Endodermal cell (in vitro differentiated cells): ENCODE measurements around the gene KIAA0825. TPM values are rescaled to one million over a fixed set of nuclear protein-coding genes. Genes with fewer than 3 reads are reported as not detected.

Experiments used
- DNase-seq: peaks from one replicate; pipeline ENCODE4 v3.0.0-alpha.2; 2017
- H3K27ac ChIP-seq: 2 replicates; pipeline ENCODE4 v1.5.1; 2013; ENCODE audit warnings: mild to moderate bottlenecking, low read depth, low read length, moderate library complexity
- H3K27me3 ChIP-seq: 2 replicates; pipeline ENCODE4 v1.6.1; 2013; ENCODE audit warnings: mild to moderate bottlenecking, low read length, moderate library complexity; ENCODE audit not compliant: insufficient read depth, control insufficient read depth, poor library complexity, severe bottlenecking
- H3K36me3 ChIP-seq: 2 replicates; pipeline ENCODE4 v1.7.0; 2013; ENCODE audit warnings: mild to moderate bottlenecking, low read length, moderate library complexity; ENCODE audit not compliant: control insufficient read depth, insufficient read depth
- H3K4me1 ChIP-seq: one replicate; pipeline ENCODE4 v1.7.0; 2013; ENCODE audit warnings: low read length; ENCODE audit not compliant: control insufficient read depth, insufficient read depth
- H3K4me3 ChIP-seq: 2 replicates; pipeline ENCODE4 v1.5.1; 2013; ENCODE audit warnings: mild to moderate bottlenecking, low read length, moderate library complexity
- H3K9ac ChIP-seq: 2 replicates; pipeline ENCODE4 v1.6.1; 2013; ENCODE audit warnings: mild to moderate bottlenecking, low read length, moderate library complexity; ENCODE audit not compliant: poor library complexity, severe bottlenecking; ENCODE audit errors: extremely low read depth
- H3K9me3 ChIP-seq: 2 replicates; pipeline ENCODE4 v1.6.1; 2013; ENCODE audit warnings: mild to moderate bottlenecking, low read length, moderate library complexity; ENCODE audit not compliant: control insufficient read depth
- H3K27ac Mint-ChIP-seq: 2 replicates; pipeline ENCODE4 v1.8.0; 2020; ENCODE audit warnings: mixed read lengths
- H3K27me3 Mint-ChIP-seq: 2 replicates; pipeline ENCODE4 v1.8.0; 2021; ENCODE audit warnings: mild to moderate bottlenecking, mixed read lengths; ENCODE audit not compliant: insufficient read depth
- H3K36me3 Mint-ChIP-seq: 2 replicates; pipeline ENCODE4 v1.8.0; 2020; ENCODE audit warnings: low read depth, mixed read lengths
- H3K4me1 Mint-ChIP-seq: 2 replicates; pipeline ENCODE4 v1.8.0; 2020; ENCODE audit warnings: mixed read lengths
- H3K4me3 Mint-ChIP-seq: 2 replicates; pipeline ENCODE4 v1.8.0; 2020; ENCODE audit warnings: mild to moderate bottlenecking, moderate library complexity, mixed read lengths
- H3K9me3 Mint-ChIP-seq: 2 replicates; pipeline ENCODE4 v1.8.0; 2020; ENCODE audit warnings: mild to moderate bottlenecking, mixed read lengths
- CTCF ChIP-seq: fragments of 200-600 bp; sonication (generic); conservative IDR thresholded peaks from 2 replicates; pipeline ENCODE4 v1.5.0; 2021; ENCODE audit warnings: antibody characterized with exemption, mild to moderate bottlenecking
- WGBS, 2 experiments: methylation state at CpG; one replicate each; pipeline versions ENCODE4 v1.1.5 to v1.1.7; 2013; ENCODE audit warnings: missing lambda C conversion rate in 2 of 2, mixed read lengths in 1 of 2; ENCODE audit not compliant: insufficient coverage in 1 of 2, insufficient read length in 1 of 2; 5-methylcytosine and 5-hydroxymethylcytosine counted together
- total RNA-seq, 2 donors: library from RNA; stranded (reverse); fragmentation: NEBNext Ultra II Directional in 1 of 2; extraction: Animal tissue kit (Norgen Biotek cat#: 25700) in 1 of 2; gene quantifications; 2 replicates in 1 of 2; 3 replicates in 1 of 2; pipeline ENCODE4 v1.2.1, GENCODE V29; 2021

Gene KIAA0825
- total RNA-seq, 2 donors from 2014 or later: 2.6 to 3.1 TPM

GRCh38 chr5:94457788-94458187 lies 160.6 kb downstream of the KIAA0825 start:
- DNase-seq: no peak
- H3K27me3 ChIP-seq: no peaks in the 10 kb centered on the region
- H3K27ac ChIP-seq: no peak overlapping the region
- Mint-ChIP-seq H3K9me3 (no peaks in the 10 kb centered on the region), H3K27me3 (no peaks in the 10 kb centered on the region), H3K27ac (no peak overlapping the region), H3K36me3 (no peaks in the 10 kb centered on the region), H3K4me3 (no peak overlapping the region), H3K4me1 (no peaks in the 10 kb centered on the region)
- H3K4me3 ChIP-seq: no peak overlapping the region
- H3K9me3 ChIP-seq: no peaks in the 10 kb centered on the region
- 92 to 95% methylated on average over 3 to 4 of the region's 4 CpGs for WGBS, 2 experiments
- H3K36me3 ChIP-seq: no peaks in the 10 kb centered on the region
- no peak overlapping the region for H3K9ac ChIP-seq
- TF ChIP-seq CTCF: no peak
- H3K4me1 ChIP-seq: no peaks in the 10 kb centered on the region

- TF ChIP-seq CTCF: no peak
- H3K4me3 Mint-ChIP-seq: no peak overlapping the region
These were observed 172.7 kb downstream of the KIAA0825 start for GRCh38 chr5:94445726-94446125.

GRCh38 chr5:94442991-94443390 lies 175.4 kb downstream of the KIAA0825 start:
- H3K36me3 ChIP-seq: no peaks in the 10 kb centered on the region
- TF ChIP-seq CTCF: no peak
- H3K4me3 Mint-ChIP-seq: no peak overlapping the region
- H3K36me3 Mint-ChIP-seq: no peaks in the 10 kb centered on the region
- no peaks in the 10 kb centered on the region for H3K9me3 ChIP-seq
- H3K27ac ChIP-seq: no peak overlapping the region
- WGBS, 2 experiments: 100% methylated on average over 1 of the region's 2 CpGs; no CpG with 5 or more reads in 1 of the 2 experiments
- DNase-seq: no peak
- H3K4me1 Mint-ChIP-seq: peaks cover 23% of the 10 kb centered on the region
- peaks cover 10% of the 10 kb centered on the region for H3K4me1 ChIP-seq
- H3K4me3 ChIP-seq: no peak overlapping the region
- H3K9ac ChIP-seq: no peak overlapping the region
- no peaks in the 10 kb centered on the region for H3K9me3 Mint-ChIP-seq
- no peaks in the 10 kb centered on the region for H3K27me3 ChIP-seq
- no peak overlapping the region for H3K27ac Mint-ChIP-seq
- no peaks in the 10 kb centered on the region for H3K27me3 Mint-ChIP-seq

More at GRCh38 chr5:94445726-94446125, 172.7 kb downstream of the KIAA0825 start:
- no peaks in the 10 kb centered on the region for H3K36me3 Mint-ChIP-seq
- no peak overlapping the region for H3K9ac ChIP-seq
- H3K4me1 ChIP-seq: peaks cover 2% of the 10 kb centered on the region
- WGBS, 2 experiments: 79 to 94% methylated on average over 2 of the region's 2 CpGs
- DNase-seq: no peak
- no peaks in the 10 kb centered on the region for H3K9me3 ChIP-seq
- H3K27ac Mint-ChIP-seq: no peak overlapping the region
- peaks cover 9% of the 10 kb centered on the region for H3K4me1 Mint-ChIP-seq
- H3K4me3 ChIP-seq: no peak overlapping the region
- H3K9me3 Mint-ChIP-seq: no peaks in the 10 kb centered on the region
- H3K36me3 ChIP-seq: no peaks in the 10 kb centered on the region
- no peaks in the 10 kb centered on the region for H3K27me3 Mint-ChIP-seq
- H3K27ac ChIP-seq: no peak overlapping the region
- no peaks in the 10 kb centered on the region for H3K27me3 ChIP-seq
